GM23338 (cell line): ENCODE measurements around the gene JMJD7. TPM values are rescaled to one million over a fixed set of nuclear protein-coding genes. Genes with fewer than 3 reads are reported as not detected.

ENCODE experiments used
- ATAC-seq: fragments of 200-7000 bp; cut with Tn5 transposase; 3 replicates; pipeline ENCODE4 v1.9.1; 2020
- DNase-seq: peaks from one replicate; pipeline ENCODE4 v3.0.0-alpha.2; 2015; ENCODE audit warnings: low spot score
- H2AFZ ChIP-seq: fragments of 200-600 bp; sonication (generic); 2 replicates; pipeline ENCODE4 v1.8.0; 2016; ENCODE audit warnings: antibody characterized with exemption, mild to moderate bottlenecking, moderate library complexity
- H3F3A ChIP-seq: fragments of 200-600 bp; sonication (generic); replicated peaks from 2 replicates; pipeline ENCODE4 v1.8.0; 2017; ENCODE audit warnings: antibody characterized with exemption, mixed run types, low read depth
- H3K27ac ChIP-seq: fragments of 200-600 bp; sonication (generic); 2 replicates; pipeline ENCODE4 v1.6.1; 2016; ENCODE audit warnings: low read depth
- H3K27me3 ChIP-seq: fragments of 200-600 bp; sonication (generic); 2 replicates; pipeline ENCODE4 v1.8.0; 2016; ENCODE audit warnings: mild to moderate bottlenecking, mixed run types, moderate library complexity; ENCODE audit not compliant: insufficient read depth
- H3K36me3 ChIP-seq: fragments of 200-600 bp; sonication (generic); 2 replicates; pipeline ENCODE4 v1.8.0; 2016; ENCODE audit warnings: mild to moderate bottlenecking; ENCODE audit not compliant: insufficient read depth
- H3K4me1 ChIP-seq: fragments of 200-600 bp; sonication (generic); 2 replicates; pipeline ENCODE4 v1.8.0; 2016; ENCODE audit warnings: mild to moderate bottlenecking, moderate library complexity; ENCODE audit not compliant: insufficient read depth
- H3K4me2 ChIP-seq: fragments of 200-600 bp; sonication (generic); 2 replicates; pipeline ENCODE4 v1.7.1; 2017; ENCODE audit warnings: mixed run types
- H3K4me3 ChIP-seq: fragments of 200-600 bp; sonication (generic); 2 replicates; pipeline ENCODE4 v1.6.1; 2016; ENCODE audit warnings: mixed run types
- H3K79me2 ChIP-seq: fragments of 200-600 bp; sonication (generic); replicated peaks from 2 replicates; pipeline ENCODE4 v1.8.0; 2017; ENCODE audit warnings: mild to moderate bottlenecking; ENCODE audit not compliant: insufficient read depth
- H3K9me2 ChIP-seq: fragments of 200-600 bp; sonication (generic); 2 replicates; pipeline ENCODE4 v1.8.0; 2017; ENCODE audit not compliant: insufficient read depth
- H4K20me1 ChIP-seq: fragments of 200-600 bp; sonication (generic); replicated peaks from 2 replicates; pipeline ENCODE4 v1.8.0; 2017; ENCODE audit warnings: mild to moderate bottlenecking; ENCODE audit not compliant: insufficient read depth
- H3K27ac Mint-ChIP-seq: 2 replicates; pipeline ENCODE4 v1.8.0; 2020; ENCODE audit warnings: inconsistent platforms, mild to moderate bottlenecking, moderate library complexity, mixed read lengths
- H3K27me3 Mint-ChIP-seq: 3 replicates; pipeline ENCODE4 v1.8.0; 2022; ENCODE audit warnings: low read depth, mild to moderate bottlenecking, moderate library complexity, mixed read lengths, inconsistent platforms; ENCODE audit not compliant: insufficient read depth, poor library complexity
- H3K36me3 Mint-ChIP-seq: 3 replicates; pipeline ENCODE4 v1.8.0; 2021; ENCODE audit warnings: low read depth, mild to moderate bottlenecking, inconsistent platforms, moderate library complexity, mixed read lengths
- H3K4me1 Mint-ChIP-seq: 3 replicates; pipeline ENCODE4 v1.8.0; 2020; ENCODE audit warnings: mild to moderate bottlenecking, inconsistent platforms, mixed read lengths
- H3K4me3 Mint-ChIP-seq: 3 replicates; pipeline ENCODE4 v1.8.0; 2021; ENCODE audit warnings: moderate library complexity, mild to moderate bottlenecking, inconsistent platforms, mixed read lengths
- H3K9me3 Mint-ChIP-seq: 3 replicates; pipeline ENCODE4 v1.8.0; 2020; ENCODE audit warnings: moderate library complexity, mild to moderate bottlenecking, inconsistent platforms, mixed read lengths
- CREB1 ChIP-seq: fragments of 250-450 bp; sonication (Bioruptor Pico); IDR thresholded peaks from 2 replicates; pipeline ENCODE4 v1.5.0; 2020; ENCODE audit warnings: low read depth, mild to moderate bottlenecking, moderate library complexity
- ETS1 ChIP-seq: IDR thresholded peaks from 2 replicates; pipeline ENCODE4 v1.6.1; 2016; ENCODE audit warnings: antibody characterized with exemption
- EZH2 ChIP-seq: fragments of 200-600 bp; sonication (generic); IDR thresholded peaks from one replicate; pipeline ENCODE4 v1.8.0; 2017; ENCODE audit warnings: antibody characterized with exemption, mild to moderate bottlenecking, low read depth; ENCODE audit not compliant: unreplicated experiment
- EZH2phosphoT487 ChIP-seq: fragments of 200-600 bp; sonication (generic); IDR thresholded peaks from one replicate; pipeline ENCODE4 v1.8.1; 2018; ENCODE audit warnings: antibody characterized with exemption; ENCODE audit not compliant: unreplicated experiment
- JUNB ChIP-seq: IDR thresholded peaks from one replicate; pipeline ENCODE4 v1.6.1; 2016; ENCODE audit warnings: antibody characterized with exemption; ENCODE audit not compliant: unreplicated experiment
- STAT1 ChIP-seq: IDR thresholded peaks from one replicate; pipeline ENCODE4 v1.6.1; 2016; ENCODE audit warnings: antibody characterized with exemption; ENCODE audit not compliant: unreplicated experiment
- ZNF462 ChIP-seq: fragments of 250-450 bp; sonication (Bioruptor Pico); IDR thresholded peaks from 2 replicates; pipeline ENCODE4 v1.5.0; 2020; ENCODE audit warnings: mild to moderate bottlenecking, moderate library complexity
- polyA plus RNA-seq: library from polyadenylated mRNA; unstranded; fragments of >200 nt; fragmentation: Nextera tagmentation; extraction: Ambion mirVana; gene quantifications from 2 replicates; pipeline ENCODE4 v1.2.1, GENCODE V29; 2016
- total RNA-seq: library from RNA; depleted of rRNA; stranded (reverse); fragments of >200 nt; shearing (Covaris generic); gene quantifications from 2 replicates; pipeline ENCODE4 v1.2.3, GENCODE V29; 2014

JMJD7 gene
- total and polyA plus RNA-seq, 2 experiments from 2014 or later: 8.5 to 9.2 TPM

- no peak for TF ChIP-seq ZNF462 (CRISPR knock-in tag)
These were observed 58.8 kb downstream of the JMJD7 start (continued) for GRCh38 chr15:41886741-41887140.

- Histone ChIP-seq H3K4me1 (no peaks in the 10 kb centered on the region), H3K36me3 (no peaks in the 10 kb centered on the region), H4K20me1 (no peaks in the 10 kb centered on the region), H3K4me3 (no peak overlapping the region), H3K9me2 (no peaks in the 10 kb centered on the region), H3F3A (no peaks in the 10 kb centered on the region), H3K27ac (no peak overlapping the region), H2AFZ (no peak overlapping the region), H3K79me2 (no peaks in the 10 kb centered on the region), H3K4me2 (no peak overlapping the region), H3K27me3 (peaks cover 14% of the 10 kb centered on the region)
- DNase-seq: no peak
- Mint-ChIP-seq H3K27ac (no peak overlapping the region), H3K36me3 (no peaks in the 10 kb centered on the region), H3K4me3 (no peak overlapping the region), H3K9me3 (no peaks in the 10 kb centered on the region), H3K4me1 (peaks cover 4% of the 10 kb centered on the region; the same call in 1 of the 3 replicates), H3K27me3 (peaks cover 23% of the 10 kb centered on the region)
- ATAC-seq: no peak
- TF ChIP-seq STAT1 (no peak), EZH2phosphoT487 (no peak), ETS1 (no peak), EZH2 (no peak), CREB1 (CRISPR knock-in tag) (no peak), JUNB (no peak), ZNF462 (CRISPR knock-in tag) (no peak)
These were observed 59.3 kb downstream of the JMJD7 start for GRCh38 chr15:41887161-41887560.
